GM12878 (cell line): ENCODE results near the gene CD84. TPM values are rescaled to one million over a fixed set of nuclear protein-coding genes. Genes with fewer than 3 reads are reported as not detected.

Experiments
- BHLHE40 ChIP-seq, 2 experiments: fragments of 450-650 bp in 1 of 2; IDR thresholded peaks; 2 replicates each; pipeline ENCODE4 v1.6.1; 2011 to 2017; ENCODE audit warnings: low read depth in 2 of 2, borderline replicate concordance in 1 of 2, improper control_type of control experiment in 1 of 2, low read length in 1 of 2, mild to moderate bottlenecking in 1 of 2
- DPF2 ChIP-seq: fragments of 450-650 bp; IDR thresholded peaks from 2 replicates; pipeline ENCODE4 v1.6.1; 2017; ENCODE audit warnings: mild to moderate bottlenecking
- KLF5 ChIP-seq: fragments of 450-650 bp; IDR thresholded peaks from 2 replicates; pipeline ENCODE4 v1.6.1; 2014; ENCODE audit warnings: mild to moderate bottlenecking; ENCODE audit not compliant: partially characterized antibody
- MYC ChIP-seq: IDR thresholded peaks from 2 replicates; pipeline ENCODE4 v1.6.1; 2011; ENCODE audit warnings: mild to moderate bottlenecking, low read length, moderate library complexity, inconsistent platforms; ENCODE audit not compliant: insufficient read depth, insufficient replicate concordance, insufficient read length, severe bottlenecking
- NFIC ChIP-seq: IDR thresholded peaks from 2 replicates; pipeline ENCODE4 v1.6.1; 2012; ENCODE audit warnings: low read depth, mild to moderate bottlenecking, inconsistent platforms, low read length, moderate library complexity
- SP1 ChIP-seq: IDR thresholded peaks from one replicate; pipeline ENCODE4 v1.6.1; 2011; ENCODE audit warnings: low read depth, low read length
- SPI1 ChIP-seq: IDR thresholded peaks from 2 replicates; pipeline ENCODE4 v1.6.1; 2011; ENCODE audit warnings: low read depth, mild to moderate bottlenecking, low read length, moderate library complexity, borderline replicate concordance; ENCODE audit not compliant: insufficient read depth
- TBL1XR1 ChIP-seq: IDR thresholded peaks from 2 replicates; pipeline ENCODE4 v1.6.1; 2012; ENCODE audit warnings: low read depth, low read length, improper control_type of control experiment
- YY1 ChIP-seq: IDR thresholded peaks from 2 replicates; pipeline ENCODE4 v1.6.1; 2011; ENCODE audit warnings: low read depth, mild to moderate bottlenecking, low read length
- polyA plus RNA-seq, 11 experiments: library from polyadenylated mRNA; depleted of rRNA in 4 of 11; unstranded in 6 of 11; stranded (reverse) in 5 of 11; fragments of >200 nt; fragmentation: Nextera tagmentation in 4 of 11; fragmentation: Illumina TruSeq in 1 of 11; extraction: Ambion mirVana in 4 of 11; extraction: Trizol in 1 of 11; gene quantifications; 1 replicate in 1 of 11; 2 replicates in 10 of 11; pipeline versions ENCODE4 v1.2.1 to v1.2.3, GENCODE V29; 2011 to 2016; ENCODE audit warnings: inconsistent platforms in 2 of 11, missing spikeins in 2 of 11, low read depth in 1 of 11
- total RNA-seq, 4 experiments: library from RNA; depleted of rRNA in 3 of 4; stranded (reverse); fragments of >200 nt in 3 of 4; fragmentation: Illumina TruSeq in 1 of 4; extraction: Trizol in 1 of 4; gene quantifications; 2 replicates each; pipeline versions ENCODE4 v1.2.1 to v1.2.3, GENCODE V29; 2013 to 2021
- TF ChIP-seq, protein P1 (sequence below): fragments of 450-650 bp; IDR thresholded peaks from 2 replicates; pipeline ENCODE4 v1.6.1; 2016; ENCODE audit warnings: mild to moderate bottlenecking
- TF ChIP-seq, protein P2 (sequence below): fragments of 450-650 bp; IDR thresholded peaks from 2 replicates; pipeline ENCODE4 v1.6.1; 2017; ENCODE audit warnings: mild to moderate bottlenecking, moderate library complexity
- TF ChIP-seq, protein P3 (sequence below): fragments of 450-650 bp; formaldehyde crosslinking; IDR thresholded peaks from 2 replicates; pipeline ENCODE4 v1.4.0; 2022; ENCODE audit warnings: mild to moderate bottlenecking, moderate library complexity
- TF ChIP-seq, protein P4 (sequence below): fragments of 450-650 bp; IDR thresholded peaks from 2 replicates; pipeline ENCODE4 v1.6.1; 2017; ENCODE audit warnings: mild to moderate bottlenecking, low read depth, inconsistent platforms; ENCODE audit not compliant: poor library complexity, severe bottlenecking
- TF ChIP-seq, protein P5 (sequence below): fragments of 450-650 bp; IDR thresholded peaks from 2 replicates; pipeline ENCODE4 v1.6.1; 2016; ENCODE audit warnings: mild to moderate bottlenecking, moderate library complexity, borderline replicate concordance

CD84 gene
- total and polyA plus RNA-seq, 10 of the 15 experiments (the other 5 are each of a cell fraction or from before 2014, with no cell fraction given) = 3.4 to 20.3 (median 11.7) TPM

DNA sequence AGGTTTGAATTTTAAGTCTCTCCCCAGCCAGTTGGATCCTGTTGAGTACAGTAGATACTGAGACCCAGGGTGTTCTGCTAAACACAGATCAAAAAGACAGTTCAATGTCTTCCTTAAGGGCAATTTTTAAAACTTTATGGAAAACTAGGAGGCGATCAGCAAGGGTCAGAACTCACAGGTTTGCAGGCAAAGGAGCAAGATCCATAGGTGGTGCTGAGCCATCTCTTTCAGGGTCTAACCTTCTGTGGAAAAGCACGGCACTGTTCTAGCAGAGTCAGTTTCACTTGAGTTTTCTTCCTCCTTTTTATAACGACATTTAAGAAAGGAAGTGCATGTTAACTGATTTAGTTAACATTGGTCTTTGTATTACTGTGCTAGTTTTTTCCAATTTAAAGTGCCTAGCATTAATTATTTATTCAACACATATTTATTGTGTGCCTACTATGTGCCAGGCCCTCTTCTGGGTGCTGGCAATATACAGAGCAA lies at the start of gene CD84 (continued):
- TF ChIP-seq, protein P1, sequence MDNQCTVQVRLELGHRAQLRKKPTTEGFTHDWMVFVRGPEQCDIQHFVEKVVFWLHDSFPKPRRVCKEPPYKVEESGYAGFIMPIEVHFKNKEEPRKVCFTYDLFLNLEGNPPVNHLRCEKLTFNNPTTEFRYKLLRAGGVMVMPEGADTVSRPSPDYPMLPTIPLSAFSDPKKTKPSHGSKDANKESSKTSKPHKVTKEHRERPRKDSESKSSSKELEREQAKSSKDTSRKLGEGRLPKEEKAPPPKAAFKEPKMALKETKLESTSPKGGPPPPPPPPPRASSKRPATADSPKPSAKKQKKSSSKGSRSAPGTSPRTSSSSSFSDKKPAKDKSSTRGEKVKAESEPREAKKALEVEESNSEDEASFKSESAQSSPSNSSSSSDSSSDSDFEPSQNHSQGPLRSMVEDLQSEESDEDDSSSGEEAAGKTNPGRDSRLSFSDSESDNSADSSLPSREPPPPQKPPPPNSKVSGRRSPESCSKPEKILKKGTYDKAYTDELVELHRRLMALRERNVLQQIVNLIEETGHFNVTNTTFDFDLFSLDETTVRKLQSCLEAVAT = peak; percentile 58
- TF ChIP-seq TBL1XR1 (no peak), SP1 (no peak), MYC (no peak), BHLHE40 (IDR thresholded peaks at IDR 0.05; ENCODE audit: borderline replicate concordance in 1 of 2, low read depth in 2 of 2, low read length in 1 of 2) (no peak), DPF2 (peak; percentile 79), YY1 (no peak), NFIC (0 out of 2 replicates have a peak, but pooled peaks have one; percentile 4), KLF5 (no peak), SPI1 (peak; percentile 56)
- TF ChIP-seq, protein P2, sequence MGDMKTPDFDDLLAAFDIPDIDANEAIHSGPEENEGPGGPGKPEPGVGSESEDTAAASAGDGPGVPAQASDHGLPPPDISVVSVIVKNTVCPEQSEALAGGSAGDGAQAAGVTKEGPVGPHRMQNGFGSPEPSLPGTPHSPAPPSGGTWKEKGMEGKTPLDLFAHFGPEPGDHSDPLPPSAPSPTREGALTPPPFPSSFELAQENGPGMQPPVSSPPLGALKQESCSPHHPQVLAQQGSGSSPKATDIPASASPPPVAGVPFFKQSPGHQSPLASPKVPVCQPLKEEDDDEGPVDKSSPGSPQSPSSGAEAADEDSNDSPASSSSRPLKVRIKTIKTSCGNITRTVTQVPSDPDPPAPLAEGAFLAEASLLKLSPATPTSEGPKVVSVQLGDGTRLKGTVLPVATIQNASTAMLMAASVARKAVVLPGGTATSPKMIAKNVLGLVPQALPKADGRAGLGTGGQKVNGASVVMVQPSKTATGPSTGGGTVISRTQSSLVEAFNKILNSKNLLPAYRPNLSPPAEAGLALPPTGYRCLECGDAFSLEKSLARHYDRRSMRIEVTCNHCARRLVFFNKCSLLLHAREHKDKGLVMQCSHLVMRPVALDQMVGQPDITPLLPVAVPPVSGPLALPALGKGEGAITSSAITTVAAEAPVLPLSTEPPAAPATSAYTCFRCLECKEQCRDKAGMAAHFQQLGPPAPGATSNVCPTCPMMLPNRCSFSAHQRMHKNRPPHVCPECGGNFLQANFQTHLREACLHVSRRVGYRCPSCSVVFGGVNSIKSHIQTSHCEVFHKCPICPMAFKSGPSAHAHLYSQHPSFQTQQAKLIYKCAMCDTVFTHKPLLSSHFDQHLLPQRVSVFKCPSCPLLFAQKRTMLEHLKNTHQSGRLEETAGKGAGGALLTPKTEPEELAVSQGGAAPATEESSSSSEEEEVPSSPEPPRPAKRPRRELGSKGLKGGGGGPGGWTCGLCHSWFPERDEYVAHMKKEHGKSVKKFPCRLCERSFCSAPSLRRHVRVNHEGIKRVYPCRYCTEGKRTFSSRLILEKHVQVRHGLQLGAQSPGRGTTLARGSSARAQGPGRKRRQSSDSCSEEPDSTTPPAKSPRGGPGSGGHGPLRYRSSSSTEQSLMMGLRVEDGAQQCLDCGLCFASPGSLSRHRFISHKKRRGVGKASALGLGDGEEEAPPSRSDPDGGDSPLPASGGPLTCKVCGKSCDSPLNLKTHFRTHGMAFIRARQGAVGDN = no peak
- TF ChIP-seq, protein P3, sequence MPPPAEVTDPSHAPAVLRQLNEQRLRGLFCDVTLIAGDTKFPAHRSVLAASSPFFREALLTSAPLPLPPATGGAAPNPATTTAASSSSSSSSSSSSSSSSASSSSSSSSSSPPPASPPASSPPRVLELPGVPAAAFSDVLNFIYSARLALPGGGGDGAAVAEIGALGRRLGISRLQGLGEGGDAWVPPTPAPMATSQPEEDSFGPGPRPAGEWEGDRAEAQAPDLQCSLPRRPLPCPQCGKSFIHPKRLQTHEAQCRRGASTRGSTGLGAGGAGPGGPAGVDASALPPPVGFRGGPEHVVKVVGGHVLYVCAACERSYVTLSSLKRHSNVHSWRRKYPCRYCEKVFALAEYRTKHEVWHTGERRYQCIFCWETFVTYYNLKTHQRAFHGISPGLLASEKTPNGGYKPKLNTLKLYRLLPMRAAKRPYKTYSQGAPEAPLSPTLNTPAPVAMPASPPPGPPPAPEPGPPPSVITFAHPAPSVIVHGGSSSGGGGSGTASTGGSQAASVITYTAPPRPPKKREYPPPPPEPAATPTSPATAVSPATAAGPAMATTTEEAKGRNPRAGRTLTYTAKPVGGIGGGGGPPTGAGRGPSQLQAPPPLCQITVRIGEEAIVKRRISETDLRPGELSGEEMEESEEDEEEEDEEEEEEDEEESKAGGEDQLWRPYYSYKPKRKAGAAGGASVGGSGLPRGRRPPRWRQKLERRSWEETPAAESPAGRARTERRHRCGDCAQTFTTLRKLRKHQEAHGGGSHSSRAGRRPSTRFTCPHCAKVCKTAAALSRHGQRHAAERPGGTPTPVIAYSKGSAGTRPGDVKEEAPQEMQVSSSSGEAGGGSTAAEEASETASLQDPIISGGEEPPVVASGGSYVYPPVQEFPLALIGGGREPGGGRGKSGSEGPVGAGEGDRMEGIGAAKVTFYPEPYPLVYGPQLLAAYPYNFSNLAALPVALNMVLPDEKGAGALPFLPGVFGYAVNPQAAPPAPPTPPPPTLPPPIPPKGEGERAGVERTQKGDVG = no peak
- TF ChIP-seq, protein P4, sequence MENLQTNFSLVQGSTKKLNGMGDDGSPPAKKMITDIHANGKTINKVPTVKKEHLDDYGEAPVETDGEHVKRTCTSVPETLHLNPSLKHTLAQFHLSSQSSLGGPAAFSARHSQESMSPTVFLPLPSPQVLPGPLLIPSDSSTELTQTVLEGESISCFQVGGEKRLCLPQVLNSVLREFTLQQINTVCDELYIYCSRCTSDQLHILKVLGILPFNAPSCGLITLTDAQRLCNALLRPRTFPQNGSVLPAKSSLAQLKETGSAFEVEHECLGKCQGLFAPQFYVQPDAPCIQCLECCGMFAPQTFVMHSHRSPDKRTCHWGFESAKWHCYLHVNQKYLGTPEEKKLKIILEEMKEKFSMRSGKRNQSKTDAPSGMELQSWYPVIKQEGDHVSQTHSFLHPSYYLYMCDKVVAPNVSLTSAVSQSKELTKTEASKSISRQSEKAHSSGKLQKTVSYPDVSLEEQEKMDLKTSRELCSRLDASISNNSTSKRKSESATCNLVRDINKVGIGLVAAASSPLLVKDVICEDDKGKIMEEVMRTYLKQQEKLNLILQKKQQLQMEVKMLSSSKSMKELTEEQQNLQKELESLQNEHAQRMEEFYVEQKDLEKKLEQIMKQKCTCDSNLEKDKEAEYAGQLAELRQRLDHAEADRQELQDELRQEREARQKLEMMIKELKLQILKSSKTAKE = no peak
- TF ChIP-seq, protein P5, sequence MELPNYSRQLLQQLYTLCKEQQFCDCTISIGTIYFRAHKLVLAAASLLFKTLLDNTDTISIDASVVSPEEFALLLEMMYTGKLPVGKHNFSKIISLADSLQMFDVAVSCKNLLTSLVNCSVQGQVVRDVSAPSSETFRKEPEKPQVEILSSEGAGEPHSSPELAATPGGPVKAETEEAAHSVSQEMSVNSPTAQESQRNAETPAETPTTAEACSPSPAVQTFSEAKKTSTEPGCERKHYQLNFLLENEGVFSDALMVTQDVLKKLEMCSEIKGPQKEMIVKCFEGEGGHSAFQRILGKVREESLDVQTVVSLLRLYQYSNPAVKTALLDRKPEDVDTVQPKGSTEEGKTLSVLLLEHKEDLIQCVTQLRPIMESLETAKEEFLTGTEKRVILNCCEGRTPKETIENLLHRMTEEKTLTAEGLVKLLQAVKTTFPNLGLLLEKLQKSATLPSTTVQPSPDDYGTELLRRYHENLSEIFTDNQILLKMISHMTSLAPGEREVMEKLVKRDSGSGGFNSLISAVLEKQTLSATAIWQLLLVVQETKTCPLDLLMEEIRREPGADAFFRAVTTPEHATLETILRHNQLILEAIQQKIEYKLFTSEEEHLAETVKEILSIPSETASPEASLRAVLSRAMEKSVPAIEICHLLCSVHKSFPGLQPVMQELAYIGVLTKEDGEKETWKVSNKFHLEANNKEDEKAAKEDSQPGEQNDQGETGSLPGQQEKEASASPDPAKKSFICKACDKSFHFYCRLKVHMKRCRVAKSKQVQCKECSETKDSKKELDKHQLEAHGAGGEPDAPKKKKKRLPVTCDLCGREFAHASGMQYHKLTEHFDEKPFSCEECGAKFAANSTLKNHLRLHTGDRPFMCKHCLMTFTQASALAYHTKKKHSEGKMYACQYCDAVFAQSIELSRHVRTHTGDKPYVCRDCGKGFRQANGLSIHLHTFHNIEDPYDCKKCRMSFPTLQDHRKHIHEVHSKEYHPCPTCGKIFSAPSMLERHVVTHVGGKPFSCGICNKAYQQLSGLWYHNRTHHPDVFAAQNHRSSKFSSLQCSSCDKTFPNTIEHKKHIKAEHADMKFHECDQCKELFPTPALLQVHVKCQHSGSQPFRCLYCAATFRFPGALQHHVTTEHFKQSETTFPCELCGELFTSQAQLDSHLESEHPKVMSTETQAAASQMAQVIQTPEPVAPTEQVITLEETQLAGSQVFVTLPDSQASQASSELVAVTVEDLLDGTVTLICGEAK = no peak
